Lower lobe of right lung (tissue), 2 donors: Measurements from ENCODE around the gene OR2T27. TPM values are rescaled to one million over a fixed set of nuclear protein-coding genes. Genes with fewer than 3 reads are reported as not detected.

Source experiments
- ATAC-seq, 2 donors: fragments of 200-7000 bp; cut with Tn5 transposase; one replicate each; pipeline ENCODE4 v1.9.1; 2020 to 2022; ENCODE audit warnings: mild to moderate bottlenecking in 2 of 2, moderate library complexity in 2 of 2
- DNase-seq: peaks from one replicate; pipeline ENCODE4 v3.0.0-alpha.2; 2020
- H3K27ac ChIP-seq: fragments of 200-600 bp; one replicate; pipeline ENCODE4 v1.8.0; 2022
- H3K27me3 ChIP-seq: fragments of 200-600 bp; one replicate; pipeline ENCODE4 v1.8.0; 2022; ENCODE audit warnings: low read depth
- H3K36me3 ChIP-seq: fragments of 200-600 bp; one replicate; pipeline ENCODE4 v1.8.0; 2022; ENCODE audit warnings: mild to moderate bottlenecking
- H3K4me1 ChIP-seq: fragments of 200-600 bp; one replicate; pipeline ENCODE4 v1.8.0; 2022
- H3K4me3 ChIP-seq: fragments of 200-600 bp; one replicate; pipeline ENCODE4 v1.8.0; 2022; ENCODE audit warnings: mild to moderate bottlenecking
- H3K9me3 ChIP-seq: fragments of 200-600 bp; one replicate; pipeline ENCODE4 v1.8.0; 2022
- intact Hi-C: fragments of 100-400 bp; cut with DNase I; formaldehyde crosslinking; loops from one replicate; pipeline ENCODE4 v1.11.0; 2022
- total RNA-seq: library from RNA; stranded (reverse); fragmentation: NEBNext Ultra II Directional; extraction: Animal tissue kit (Norgen Biotek cat#: 25700); gene quantifications from one replicate; pipeline ENCODE4 v1.2.1, GENCODE V29; 2021
- TF ChIP-seq, protein P1 (sequence below): fragments of 200-600 bp; IDR thresholded peaks from one replicate; pipeline ENCODE4 v1.8.0; 2022; ENCODE audit warnings: antibody characterized with exemption, mild to moderate bottlenecking
- donor health status: DM: no; HTN: yes; CAD: no; lungs with severe emphysema.

OR2T27 gene
- total RNA-seq, 1 donor from 2014 or later = not detected

DNA sequence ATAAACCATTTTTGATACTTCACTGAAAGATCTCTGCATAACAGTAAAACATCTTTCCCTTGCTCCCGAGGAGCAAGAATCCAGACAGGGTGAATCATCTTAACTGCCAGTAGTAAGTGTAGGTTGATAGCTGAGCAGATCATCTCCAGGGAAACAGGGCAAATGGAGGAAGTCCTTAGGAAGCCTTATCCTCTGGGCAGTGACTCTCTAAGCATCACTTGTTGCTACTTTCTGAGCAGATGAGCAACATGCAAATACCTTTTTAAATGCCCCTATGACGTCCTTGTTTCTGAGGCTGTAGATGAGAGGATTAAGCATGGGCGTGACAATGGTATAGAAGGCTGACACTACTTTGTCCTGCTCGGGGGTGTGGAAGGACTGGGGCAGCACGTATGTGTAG is 29.4 kb downstream of the OR2T27 start:
- TF ChIP-seq, protein P1, sequence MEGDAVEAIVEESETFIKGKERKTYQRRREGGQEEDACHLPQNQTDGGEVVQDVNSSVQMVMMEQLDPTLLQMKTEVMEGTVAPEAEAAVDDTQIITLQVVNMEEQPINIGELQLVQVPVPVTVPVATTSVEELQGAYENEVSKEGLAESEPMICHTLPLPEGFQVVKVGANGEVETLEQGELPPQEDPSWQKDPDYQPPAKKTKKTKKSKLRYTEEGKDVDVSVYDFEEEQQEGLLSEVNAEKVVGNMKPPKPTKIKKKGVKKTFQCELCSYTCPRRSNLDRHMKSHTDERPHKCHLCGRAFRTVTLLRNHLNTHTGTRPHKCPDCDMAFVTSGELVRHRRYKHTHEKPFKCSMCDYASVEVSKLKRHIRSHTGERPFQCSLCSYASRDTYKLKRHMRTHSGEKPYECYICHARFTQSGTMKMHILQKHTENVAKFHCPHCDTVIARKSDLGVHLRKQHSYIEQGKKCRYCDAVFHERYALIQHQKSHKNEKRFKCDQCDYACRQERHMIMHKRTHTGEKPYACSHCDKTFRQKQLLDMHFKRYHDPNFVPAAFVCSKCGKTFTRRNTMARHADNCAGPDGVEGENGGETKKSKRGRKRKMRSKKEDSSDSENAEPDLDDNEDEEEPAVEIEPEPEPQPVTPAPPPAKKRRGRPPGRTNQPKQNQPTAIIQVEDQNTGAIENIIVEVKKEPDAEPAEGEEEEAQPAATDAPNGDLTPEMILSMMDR = no peak
- H3K9me3 ChIP-seq = no peaks in the 10 kb centered on the region
- DNase-seq = no peak
- no peak overlapping the region for H3K27ac ChIP-seq
- intact Hi-C loops = no loop called here
- H3K27me3 ChIP-seq = no peaks in the 10 kb centered on the region
- H3K4me3 ChIP-seq = no peak overlapping the region
- no peaks in the 10 kb centered on the region for H3K36me3 ChIP-seq
- H3K4me1 ChIP-seq = no peaks in the 10 kb centered on the region
- no peak for ATAC-seq

- intact Hi-C loops = no loop called here
Observed at GRCh38 chr1:248625166-248625565, 30.2 kb downstream of the OR2T27 start.

DNA sequence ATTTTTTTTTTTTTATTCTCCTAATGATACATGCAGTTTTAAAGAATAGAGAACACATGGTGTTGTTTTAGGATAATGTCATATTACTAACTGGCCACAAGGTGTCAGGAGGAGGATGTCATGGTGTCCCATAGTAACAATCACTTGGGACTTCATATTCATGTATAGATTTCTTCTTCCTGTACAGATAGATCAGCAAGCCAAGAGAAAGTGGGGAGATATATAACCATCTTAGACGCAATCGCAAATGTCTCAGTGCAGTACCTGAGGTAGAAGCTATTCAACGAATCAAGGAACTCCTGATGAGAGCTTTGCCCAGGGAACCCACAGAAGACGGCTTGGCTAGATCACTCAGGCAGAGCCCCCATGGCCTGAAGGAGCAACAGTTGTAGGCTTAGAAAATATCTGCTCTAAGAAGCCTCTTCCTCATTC is 32.7 kb downstream of the OR2T27 start:
- Histone ChIP-seq H3K9me3 (no peaks in the 10 kb centered on the region), H3K4me1 (no peaks in the 10 kb centered on the region), H3K27ac (no peak overlapping the region), H3K27me3 (no peaks in the 10 kb centered on the region), H3K4me3 (no peak overlapping the region), H3K36me3 (no peaks in the 10 kb centered on the region)
- TF ChIP-seq, protein P1 = peak; percentile 49
- DNase-seq (no peak), ATAC-seq (peak; percentile 59 to 68)
- intact Hi-C loops = no loop called here

More at GRCh38 chr1:248625166-248625565, 30.2 kb downstream of the OR2T27 start:
- TF ChIP-seq, protein P1 = no peak
- Histone ChIP-seq H3K27me3 (no peaks in the 10 kb centered on the region), H3K9me3 (no peaks in the 10 kb centered on the region), H3K4me1 (no peaks in the 10 kb centered on the region), H3K27ac (no peak overlapping the region), H3K36me3 (no peaks in the 10 kb centered on the region), H3K4me3 (no peak overlapping the region)
- DNase-seq (no peak), ATAC-seq (no peak)

DNA sequence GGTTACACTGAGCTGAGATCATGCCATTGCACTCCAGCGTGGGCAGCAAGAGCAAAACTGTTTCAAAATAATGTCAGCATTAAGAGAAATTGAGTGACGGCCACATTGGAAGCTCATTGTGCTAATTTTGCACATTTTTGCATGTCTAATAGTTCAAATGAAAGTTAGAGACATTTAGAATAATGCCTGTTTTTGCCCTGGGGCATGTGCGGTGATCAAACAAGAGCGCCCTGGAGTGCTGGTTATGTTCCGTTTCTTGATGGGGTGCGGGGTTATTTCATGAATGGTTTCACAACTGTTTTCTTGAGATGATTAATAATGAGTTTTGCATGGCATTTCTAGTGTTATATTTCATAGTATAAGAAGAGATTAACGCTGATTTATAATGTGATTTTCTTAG is 33.6 kb downstream of the OR2T27 start:
- no peak overlapping the region for H3K4me3 ChIP-seq
- intact Hi-C loops = no loop called here
- TF ChIP-seq, protein P1 = no peak
- H3K27me3 ChIP-seq = no peaks in the 10 kb centered on the region
- no peak for DNase-seq
- no peaks in the 10 kb centered on the region for H3K9me3 ChIP-seq
- H3K36me3 ChIP-seq = no peaks in the 10 kb centered on the region
- ATAC-seq = no peak
- no peak overlapping the region for H3K27ac ChIP-seq
- H3K4me1 ChIP-seq = no peaks in the 10 kb centered on the region

- ATAC-seq = peak; percentile 45 to 68
- Histone ChIP-seq H3K36me3 (no peaks in the 10 kb centered on the region), H3K4me1 (no peaks in the 10 kb centered on the region), H3K27me3 (no peaks in the 10 kb centered on the region), H3K27ac (no peak overlapping the region), H3K4me3 (no peak overlapping the region), H3K9me3 (no peaks in the 10 kb centered on the region)
- TF ChIP-seq, protein P1 = peak; percentile 60
- intact Hi-C loops = no loop called here
- DNase-seq = peak; percentile 57
Observed at GRCh38 chr1:248618878-248619277, 36.5 kb downstream of the OR2T27 start.

DNA sequence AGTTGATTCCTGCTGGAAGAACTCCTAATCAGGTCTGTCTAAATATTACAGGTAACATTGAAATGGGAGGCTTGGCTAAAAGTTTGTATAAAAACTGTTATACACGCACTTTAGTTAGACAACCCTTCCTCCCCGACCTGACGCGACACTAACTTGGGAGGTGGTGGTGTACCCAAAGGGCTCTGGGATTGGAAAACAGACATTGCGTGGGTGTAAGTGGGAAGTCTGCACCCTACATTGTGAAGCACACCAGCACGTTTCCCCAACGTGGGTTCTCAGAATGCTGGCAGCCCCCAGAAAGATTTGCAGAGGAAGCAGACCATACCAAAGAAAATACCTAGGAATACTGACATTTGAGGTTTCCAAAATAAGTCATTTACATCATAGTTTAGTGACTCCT is 37.2 kb downstream of the OR2T27 start:
- no peak overlapping the region for H3K27ac ChIP-seq
- no peaks in the 10 kb centered on the region for H3K9me3 ChIP-seq
- intact Hi-C loops = no loop called here
- no peak overlapping the region for H3K4me3 ChIP-seq
- no peaks in the 10 kb centered on the region for H3K27me3 ChIP-seq
- ATAC-seq (no peak), DNase-seq (no peak)
- no peaks in the 10 kb centered on the region for H3K4me1 ChIP-seq
- H3K36me3 ChIP-seq = no peaks in the 10 kb centered on the region
- TF ChIP-seq, protein P1 = no peak
